ENCODE results near the gene PTPN18.
"Not testable (repeated sequence)": the region's sequence is repeated elsewhere in the genome, so short reads cannot be mapped to it uniquely, and the experiment has no call there.

Gene PTPN18, protein sequence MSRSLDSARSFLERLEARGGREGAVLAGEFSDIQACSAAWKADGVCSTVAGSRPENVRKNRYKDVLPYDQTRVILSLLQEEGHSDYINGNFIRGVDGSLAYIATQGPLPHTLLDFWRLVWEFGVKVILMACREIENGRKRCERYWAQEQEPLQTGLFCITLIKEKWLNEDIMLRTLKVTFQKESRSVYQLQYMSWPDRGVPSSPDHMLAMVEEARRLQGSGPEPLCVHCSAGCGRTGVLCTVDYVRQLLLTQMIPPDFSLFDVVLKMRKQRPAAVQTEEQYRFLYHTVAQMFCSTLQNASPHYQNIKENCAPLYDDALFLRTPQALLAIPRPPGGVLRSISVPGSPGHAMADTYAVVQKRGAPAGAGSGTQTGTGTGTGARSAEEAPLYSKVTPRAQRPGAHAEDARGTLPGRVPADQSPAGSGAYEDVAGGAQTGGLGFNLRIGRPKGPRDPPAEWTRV

DNA sequence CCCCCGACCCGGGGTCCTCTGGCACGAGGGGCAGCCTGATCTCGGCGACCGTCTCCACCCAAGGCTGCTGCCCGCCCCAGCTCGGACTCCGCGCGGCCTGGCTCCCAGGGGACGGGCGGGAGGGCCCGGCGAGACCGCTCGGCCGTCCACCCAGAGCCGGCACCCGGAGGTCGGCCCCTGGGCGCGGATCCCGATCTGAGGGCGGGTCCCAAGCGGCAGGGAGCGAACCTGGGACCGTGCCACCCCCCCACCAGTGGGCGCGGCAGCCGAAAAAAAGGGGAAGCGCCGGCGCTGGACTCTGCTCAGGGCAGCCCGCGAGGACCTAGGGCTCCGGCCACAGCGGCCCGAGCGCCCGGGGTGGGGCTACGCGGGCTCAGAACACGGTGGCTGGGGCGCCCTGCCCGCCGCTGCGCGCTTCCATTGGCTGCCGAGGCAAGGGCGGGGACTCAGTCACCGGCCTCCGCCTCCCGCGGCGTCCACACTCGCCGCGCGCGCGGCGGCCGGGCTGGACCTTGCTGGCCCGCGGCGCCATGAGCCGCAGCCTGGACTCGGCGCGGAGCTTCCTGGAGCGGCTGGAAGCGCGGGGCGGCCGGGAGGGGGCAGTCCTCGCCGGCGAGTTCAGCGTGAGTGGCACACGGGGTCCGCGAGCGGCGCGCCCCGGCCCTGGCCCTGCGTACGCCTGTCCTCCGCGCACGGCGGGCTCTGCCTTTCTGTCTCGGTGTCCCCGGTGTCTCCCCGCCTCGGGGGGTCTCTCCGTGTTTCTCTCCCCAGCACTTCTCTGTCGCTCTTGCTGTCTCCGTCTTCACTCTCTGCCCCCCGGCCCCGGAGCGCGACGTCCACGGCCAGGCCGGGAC, at the start of gene PTPN18:
Gene PTPN18, plus strand, starts transcription at position 479 of the 854 bp plus-strand sequence. Its CDS starts 52 bp downstream, at position 531.
- peak; percentile 18 for DNase-seq

DNA sequence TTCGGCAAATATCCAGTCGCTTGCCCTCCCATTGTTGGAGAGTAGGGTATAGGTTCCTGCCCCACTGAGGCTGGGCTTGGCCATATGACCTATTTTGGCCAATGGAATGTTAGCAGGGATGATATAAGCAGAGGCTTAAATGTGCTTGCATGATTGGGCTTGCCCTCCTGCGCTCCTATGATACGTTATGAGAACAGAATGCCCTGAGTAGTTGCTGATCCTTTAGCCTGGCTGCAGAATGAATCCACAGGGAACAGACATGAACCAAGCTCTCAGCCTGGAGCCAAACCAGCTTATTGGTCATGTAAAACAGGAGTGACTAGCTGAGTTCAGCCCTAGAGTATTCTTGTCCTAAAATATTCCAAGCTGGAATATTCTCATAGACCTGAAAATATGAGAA, 48.0 kb upstream of the PTPN18 start:
- no peak for DNase-seq

DNA sequence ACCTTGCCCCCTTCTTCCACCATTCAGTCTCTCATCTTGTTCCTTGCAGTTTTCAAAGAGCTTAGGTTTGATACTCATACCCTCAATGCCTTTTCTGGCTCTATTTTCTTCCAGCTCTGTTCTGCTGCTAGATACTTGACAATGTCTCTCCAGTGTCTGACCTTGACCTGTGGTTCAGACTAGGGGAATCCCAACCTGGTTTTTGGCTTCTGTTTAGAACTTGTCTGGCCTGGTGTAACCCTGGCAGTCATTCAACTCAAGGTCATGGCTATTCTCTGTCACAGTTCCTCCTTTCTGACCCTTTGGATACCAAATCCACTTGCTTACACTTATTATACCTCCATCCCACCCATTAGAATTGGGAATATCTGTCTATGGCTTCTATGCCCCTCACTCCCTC, 45.0 kb upstream of the PTPN18 start:
- DNase-seq = no peak

DNA sequence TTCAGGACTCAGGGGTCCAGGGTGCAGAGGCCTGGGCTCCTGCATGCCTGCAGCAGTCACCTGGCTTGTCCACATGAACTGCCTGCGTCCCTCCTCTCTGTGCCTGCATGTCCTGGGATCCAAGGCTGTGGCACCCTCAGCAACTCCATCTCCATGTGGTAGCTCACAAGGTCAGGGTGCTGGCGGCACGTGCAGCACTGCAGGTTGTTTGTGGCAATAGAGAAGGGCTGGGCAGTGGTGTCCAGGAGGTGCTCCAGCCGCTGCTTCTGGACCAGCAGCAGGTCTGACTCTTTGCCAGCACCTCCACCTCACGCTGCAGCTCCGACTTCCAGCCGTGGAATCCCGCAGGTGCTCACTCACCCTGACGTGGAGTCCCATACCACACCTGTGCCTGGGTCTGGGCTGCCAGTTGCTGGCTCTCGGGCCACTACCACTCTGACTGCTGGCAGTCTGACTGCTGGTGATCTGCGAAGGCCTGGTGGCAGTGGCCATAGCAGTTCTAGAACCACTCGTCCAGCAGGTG, 42.0 kb upstream of the PTPN18 start:
- DNase-seq = no peak

DNA sequence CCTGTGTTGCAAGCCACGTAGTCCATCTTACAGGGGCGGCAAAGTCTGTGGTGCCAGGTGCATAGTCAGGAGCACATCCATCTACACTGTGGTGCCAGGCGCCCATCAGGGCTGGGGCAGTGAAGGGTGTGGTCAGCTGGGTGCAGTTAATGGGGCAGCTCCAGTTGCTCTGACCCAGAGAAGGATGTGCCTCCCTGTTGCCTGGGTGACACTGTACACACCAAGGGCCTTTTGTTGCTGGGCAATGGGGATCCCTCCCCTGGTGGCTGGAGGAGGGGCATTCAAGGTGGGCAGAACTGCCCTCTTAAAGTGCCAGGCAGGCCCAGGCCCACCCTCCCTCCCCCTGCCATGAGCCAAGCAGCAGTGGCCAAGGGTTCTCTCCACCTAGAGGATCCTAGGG, 41.5 kb upstream of the PTPN18 start:
- DNase-seq = no peak

DNA sequence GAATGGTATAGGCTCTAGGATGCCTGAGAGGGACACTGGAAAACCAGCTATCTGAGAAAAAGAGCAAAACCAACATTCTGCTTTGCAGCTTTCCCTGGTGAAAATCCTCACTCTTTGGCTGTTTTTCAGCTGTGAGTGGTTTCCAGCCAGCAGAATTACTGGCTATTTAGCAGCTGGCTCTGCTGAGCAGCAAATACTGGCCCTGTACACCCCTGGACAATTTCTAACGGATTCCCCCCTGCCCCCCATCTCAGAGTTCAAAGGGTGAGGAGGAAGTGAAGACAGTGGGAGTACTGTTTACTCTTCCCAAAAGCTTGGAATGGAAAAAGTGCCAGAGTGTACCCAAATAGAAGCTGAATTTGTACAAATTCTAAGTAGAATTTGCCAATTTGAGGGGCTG, 39.3 kb upstream of the PTPN18 start:
- DNase-seq = no peak

DNA sequence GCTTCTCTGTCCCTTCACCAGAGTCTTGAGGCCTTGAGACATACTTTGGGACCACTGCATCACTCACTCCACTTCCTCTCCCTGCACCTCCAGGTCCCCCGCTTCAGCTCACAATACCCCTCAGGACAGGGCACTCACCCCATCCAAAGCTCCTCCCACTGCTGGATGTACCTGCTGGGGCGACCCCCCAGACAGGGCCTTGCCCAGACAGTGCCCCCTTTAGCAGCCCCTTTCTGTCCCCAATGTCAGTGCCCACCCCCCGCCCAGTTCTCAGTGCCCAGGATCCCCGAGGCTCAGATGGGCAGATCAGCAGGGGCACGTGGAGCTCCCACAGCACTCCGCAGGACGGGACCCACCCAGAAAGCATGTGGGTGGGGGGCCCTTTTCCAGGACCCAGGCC, 37.0 kb upstream of the PTPN18 start:
- no peak for DNase-seq

DNA sequence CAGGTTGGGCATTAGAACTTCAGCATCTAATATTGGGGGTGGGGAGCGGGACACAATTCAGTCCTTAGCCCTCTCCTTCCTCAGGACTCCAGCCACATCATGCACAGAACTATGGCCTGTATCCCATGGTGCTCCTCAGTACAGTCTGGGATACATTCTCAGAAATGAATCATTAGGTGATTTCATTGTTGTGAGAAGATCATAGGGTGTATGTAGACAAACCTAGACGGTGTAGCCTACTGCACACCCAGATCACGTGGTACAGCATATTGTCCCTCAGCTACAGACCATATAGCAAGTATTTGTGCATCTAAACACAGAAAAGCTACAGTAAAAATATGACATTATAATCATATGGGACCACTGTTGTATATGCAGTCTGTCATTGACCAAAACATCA, 36.3 kb upstream of the PTPN18 start:
- DNase-seq = no peak

DNA sequence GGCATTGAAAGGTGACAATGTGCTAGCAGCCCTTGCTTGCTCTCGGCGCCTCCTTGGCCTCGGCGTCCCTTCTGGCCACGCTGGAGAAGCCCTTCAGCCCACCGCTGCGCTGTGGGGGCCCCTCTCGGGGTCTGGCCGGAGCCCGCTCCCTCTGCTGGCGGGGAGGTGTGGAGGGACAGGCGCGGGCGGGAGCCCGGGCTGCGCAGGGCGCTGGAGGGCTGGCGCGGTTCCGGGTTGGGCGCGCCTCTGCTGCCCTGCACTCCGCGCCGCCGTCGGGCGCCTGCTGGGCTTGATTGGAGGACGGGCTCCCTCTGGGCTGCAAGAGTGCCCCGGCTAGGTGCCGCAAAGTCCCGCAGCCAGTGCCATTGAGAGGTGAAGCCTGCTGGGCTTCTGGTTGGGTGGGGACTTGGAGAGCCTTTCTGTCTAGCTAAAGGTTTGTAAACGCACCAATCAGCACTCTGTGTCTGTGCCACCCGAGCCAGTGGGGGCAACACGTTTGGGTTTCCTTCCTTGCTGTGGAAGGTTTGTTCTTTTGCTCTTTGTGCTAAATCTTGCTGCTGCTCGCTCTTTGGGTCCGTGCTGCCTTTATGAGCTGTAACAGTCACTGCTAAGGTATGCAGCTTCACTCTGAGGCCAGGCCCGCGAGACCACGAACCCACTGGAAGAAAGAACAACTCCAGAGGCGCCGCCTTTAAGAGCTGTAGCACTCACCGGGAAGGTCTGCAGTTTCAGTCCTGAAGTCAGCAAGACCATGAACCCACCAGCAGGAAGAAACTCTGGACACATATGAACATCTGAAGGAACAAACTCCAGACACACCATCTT, 27.9 kb upstream of the PTPN18 start:
- DNase-seq = no peak

DNA sequence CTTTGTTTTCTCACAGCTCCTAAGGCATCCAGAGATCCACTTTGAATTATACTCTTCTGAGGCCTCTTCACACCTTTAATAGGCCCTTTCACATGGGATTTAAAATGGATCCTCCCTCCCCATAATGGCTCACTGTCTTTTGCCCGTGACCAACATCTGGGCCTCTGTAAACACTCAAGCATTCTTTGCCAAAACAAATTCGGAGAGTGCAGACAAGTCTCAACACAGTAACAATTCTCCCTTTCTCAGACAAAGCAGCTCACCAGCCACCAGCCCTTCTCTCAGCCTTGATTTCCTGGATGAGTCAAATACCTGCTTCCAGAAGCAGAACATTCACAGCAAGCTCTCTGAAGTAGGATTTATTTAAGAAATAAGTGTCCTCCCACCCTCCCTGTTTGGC, 27.1 kb upstream of the PTPN18 start:
- DNase-seq = no peak

DNA sequence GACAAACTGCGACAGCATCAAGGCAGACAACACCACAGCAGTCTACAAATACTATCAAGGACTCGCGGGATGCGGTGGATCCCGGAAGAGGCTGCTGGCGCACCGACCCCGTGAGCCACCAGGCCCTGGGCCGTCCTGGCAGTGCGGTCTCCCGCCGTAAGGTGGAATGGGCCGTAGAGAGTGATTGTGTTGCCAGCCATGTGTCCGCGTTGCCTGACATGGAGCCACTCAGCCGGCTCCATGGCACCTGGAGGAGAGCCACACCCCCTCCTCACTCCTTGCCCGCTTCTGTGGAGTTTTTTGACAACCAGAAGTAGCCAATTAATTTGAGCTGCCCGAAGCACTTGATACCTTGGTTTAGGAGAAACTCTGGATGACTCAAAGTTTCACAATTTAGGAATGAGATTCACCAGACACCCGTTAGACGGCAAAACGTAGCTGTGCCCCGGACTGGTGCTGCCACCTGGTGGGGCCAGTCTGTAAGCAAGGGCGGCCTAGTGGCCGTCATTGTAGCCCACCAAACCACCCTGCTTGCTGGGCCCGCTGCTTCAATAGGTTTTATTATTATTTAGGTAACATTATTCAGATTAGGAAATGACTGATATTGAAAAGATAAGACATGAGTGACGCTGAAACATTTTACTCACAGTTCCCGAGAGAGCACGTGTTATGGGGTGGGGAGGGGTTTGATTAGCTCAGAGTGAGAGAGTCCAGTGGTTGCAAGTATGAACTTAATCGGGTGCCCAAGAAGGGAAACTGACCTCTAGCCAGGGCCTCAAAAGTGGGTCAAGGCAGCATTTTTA, 23.4 kb upstream of the PTPN18 start:
- DNase-seq = no peak

DNA sequence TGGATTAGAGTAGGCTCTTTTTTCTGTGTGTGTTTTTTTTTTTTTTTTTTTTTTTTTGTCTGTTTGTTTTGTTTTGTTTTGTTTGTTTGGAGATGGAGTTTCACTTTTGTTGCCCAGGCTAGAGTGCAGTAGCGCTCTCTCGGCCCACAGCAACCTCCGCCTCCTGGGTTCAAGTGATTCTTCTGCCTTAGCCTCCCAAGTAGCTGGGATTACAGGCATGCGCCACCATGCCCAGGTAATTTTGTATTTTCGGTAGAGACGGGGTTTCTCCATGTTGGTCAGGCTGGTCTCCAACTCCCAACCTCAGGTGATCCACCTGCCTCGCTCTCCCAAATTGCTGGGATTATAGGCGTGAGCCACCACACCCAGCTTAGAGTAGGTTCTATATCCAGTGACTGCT, 22.6 kb upstream of the PTPN18 start:
- not testable (repeated sequence) for DNase-seq

DNA sequence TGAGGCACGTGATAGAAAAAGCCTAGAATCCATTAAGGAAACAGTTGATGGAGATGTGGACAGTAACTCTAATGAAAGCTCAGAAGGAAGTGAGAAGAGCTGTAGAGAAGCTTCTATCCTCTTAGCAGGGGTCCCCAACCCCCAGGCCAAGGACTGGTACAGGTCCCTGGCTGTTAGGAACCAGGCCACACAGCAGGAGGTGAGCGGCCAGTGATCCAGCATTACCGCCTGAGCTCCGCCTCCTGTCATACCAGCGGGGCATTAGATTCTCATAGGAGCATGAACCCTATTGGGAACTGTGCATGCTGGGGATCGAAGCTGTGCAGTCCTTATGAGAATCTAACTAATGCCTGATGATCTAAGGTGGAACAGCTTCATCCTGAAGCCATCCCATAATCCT, 21.8 kb upstream of the PTPN18 start:
- no peak for DNase-seq

DNA sequence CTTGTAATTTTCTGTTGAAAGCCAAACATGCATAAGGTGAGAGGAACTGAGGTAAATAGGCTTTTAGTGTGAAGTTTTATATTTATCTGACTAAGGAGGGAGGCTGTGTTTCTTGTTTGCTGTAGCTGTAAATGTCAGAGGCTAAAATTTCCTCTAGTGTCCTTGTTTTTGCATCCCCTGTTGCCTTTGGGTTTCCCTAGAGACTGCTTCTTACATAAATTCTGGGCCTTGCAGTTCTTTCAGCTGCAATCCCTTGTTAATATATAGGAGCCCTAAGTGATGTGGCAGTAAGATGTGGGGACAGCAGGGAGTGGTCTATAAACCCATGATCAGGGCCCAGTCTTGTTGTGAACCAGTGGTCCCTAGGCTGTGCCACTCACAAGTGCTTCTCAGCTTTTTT, 20.6 kb upstream of the PTPN18 start:
- DNase-seq = no peak

DNA sequence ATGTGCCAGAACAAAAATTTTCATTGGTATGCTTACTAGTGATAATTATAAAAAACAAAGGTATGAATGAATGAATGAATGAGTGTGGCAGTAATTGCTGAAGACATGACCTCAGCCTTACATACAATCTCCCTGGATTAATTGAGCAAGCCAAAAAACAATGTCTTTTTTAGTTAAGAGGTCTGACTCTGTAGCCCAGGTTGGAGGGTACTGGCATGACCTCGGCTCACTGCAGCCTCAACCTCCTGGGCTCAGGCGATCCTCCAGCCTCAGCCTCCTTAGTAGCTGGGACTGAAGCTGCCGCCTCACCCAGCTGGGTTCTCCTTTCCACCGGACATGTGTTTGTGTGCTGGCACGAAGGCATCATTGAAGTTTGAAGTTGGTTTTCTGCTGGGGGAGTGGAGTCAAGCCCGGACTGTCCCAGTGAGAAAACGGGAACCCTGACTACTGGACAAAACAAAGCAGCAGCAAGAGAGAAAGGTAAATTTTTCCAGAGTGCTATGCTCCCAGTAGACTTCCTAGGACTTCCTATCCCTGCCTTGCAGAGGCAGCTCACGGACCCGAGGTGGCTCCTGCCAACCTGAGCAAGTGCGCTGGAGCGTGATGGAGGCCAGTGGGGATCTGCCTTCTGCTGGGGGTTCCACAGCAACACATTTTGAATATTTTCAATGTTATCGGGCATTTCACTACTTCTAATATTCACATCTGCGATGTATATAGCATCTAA, 19.5 kb upstream of the PTPN18 start:
- DNase-seq = no peak

DNA sequence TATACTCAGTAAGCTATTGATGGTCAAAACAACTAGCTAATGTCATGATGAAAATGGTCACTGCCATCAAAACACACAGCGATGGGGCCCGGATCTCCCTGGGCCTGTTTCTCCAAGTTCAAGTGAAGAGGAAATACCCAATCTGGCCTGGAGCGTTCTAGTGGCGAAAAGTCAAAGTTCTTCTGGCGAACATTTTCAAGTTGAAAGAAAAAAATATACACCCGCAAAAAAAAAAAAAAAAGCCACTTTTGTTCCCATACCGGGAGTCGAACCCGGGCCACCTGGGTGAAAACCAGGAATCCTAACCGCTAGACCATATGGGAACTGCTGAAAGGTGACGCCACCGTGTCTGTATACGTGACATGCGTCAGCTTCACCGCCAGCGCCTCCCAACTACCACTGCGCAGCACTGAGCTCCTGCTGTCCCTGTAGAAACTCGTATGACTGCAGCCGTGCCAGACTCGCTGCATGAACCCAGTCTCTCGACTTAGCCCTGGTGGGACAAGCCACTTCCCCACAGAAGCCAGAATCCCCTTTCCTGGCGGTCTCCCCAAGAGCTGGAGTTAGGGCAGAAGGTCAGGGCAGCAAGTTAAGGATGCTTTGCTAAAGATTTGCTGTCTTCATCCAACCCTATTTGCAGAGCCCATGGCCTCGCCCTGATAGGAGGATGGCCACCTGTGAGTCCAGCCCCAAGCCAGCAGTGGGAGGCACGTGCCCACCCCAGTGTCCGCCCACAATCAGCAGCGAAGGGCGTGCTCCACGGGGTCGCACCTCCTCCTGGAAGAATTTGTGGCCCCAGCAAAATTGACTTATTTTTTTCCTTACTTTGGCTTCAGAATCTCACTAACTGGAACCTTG, 18.8 kb upstream of the PTPN18 start:
- DNase-seq = no peak

DNA sequence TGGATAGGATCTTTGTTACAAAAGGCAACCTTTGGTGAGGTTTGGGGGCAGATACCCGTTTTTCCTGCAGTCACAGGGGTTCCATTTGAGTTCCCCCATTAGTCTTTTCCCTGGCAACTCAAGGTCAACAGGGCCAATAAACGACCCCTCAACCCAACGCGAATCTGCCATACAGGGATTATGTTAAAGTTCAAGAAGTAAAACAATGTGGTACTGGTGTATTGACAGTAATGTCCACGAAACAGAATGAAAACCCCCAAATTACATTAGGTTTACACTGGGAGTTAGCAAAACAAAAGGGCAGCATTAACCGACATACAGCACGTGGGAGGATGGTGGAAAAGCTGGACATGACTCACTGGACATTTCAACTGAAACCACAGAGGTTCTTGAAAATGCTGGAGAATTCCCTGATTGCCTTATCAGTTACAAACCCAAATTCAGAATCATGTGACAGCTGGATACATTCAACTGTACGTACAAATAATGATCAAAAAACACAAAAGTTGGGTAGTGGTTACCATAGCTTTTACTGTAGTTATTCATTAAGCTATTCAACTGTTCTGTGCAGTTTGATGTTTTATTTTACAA, 18.0 kb upstream of the PTPN18 start:
- DNase-seq = no peak

DNA sequence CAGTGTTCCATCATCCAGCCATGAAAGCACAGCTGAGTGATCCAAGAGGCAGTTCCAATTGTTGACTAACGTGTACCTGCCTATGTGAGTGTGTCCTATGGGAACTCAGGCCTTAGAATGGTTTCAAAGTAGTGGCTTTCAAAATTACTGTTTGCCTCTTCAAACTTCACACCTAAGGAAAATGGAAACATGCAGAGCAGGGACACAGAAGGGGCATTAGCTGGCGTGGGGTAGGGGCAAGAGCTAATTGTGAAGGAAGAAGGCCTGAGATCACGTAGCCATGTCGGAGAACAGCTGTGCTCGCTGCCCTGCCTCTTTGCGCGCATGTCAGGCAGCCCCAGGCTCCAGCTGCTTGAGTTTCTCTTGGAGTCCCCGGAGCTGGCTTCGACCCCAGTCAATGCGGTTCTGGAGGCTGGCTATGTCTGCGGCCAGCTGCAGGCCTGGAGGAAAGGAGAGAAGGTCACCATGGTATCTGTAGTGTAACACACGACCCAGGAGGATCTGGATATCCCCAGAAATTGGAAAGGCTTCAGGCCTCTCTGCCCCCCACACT, 17.0 kb upstream of the PTPN18 start:
- no peak for DNase-seq

DNA sequence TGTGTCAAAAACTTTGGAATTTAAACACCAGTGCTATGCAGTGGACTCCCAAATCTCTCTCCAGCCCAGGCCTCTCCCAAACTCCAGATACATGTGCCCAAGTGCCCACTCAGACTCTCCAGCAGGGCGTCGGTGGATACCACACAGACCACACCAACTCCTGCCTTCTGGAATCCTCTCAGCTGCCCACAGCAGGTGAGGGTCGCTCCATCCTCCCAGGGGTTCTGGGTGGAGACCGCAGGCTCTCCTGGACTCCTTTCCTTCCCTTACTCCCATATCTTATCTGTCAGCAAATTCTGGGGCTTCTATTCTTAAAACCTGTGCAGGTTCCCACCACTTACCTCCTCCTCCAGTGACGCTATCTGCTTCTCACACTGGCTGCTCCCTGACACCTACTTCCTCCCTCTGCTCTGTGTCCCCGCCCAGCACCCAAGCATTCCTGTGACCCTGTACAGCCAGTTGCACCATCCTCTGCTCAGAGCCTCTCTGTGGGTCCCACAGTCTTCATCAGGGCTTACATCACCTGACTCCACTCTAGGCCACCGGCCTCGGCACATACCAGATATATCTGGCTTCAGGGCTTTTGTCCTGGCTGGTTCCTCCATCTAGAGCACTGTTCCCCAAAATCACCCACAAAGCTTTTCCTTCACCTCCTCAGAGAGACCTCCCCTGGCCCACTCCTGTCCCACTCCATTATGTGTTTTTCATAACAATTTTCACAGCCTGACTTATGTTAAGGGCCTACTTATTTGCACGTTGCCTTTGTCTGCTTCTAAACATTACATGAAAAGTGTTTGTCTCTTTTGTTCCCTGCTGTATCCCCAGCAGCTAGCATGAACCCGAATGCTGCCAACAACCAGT, 15.7 kb upstream of the PTPN18 start:
- DNase-seq = no peak
